GM18505 (cell line): ENCODE measurements around the gene OR2B6.

Experiments
- ATAC-seq: cut with Tn5 transposase; IDR thresholded peaks from one replicate; pipeline ENCODE4 v1.9.1; 2021; ENCODE audit not compliant: unreplicated experiment
- POLR2A ChIP-seq: IDR thresholded peaks from 4 replicates; pipeline ENCODE4 v1.6.1; 2011; ENCODE audit warnings: borderline replicate concordance; ENCODE audit not compliant: insufficient read depth, insufficient read length; ENCODE audit errors: extremely low read depth

OR2B6 gene

GRCh38 chr6:27966816-27967426, 9.9 kb downstream of the OR2B6 start:
- TF ChIP-seq POLR2A: no peak
- no peak for ATAC-seq

- TF ChIP-seq POLR2A: no peak
Measured at GRCh38 chr6:27970444-27970843, 13.4 kb downstream of the OR2B6 start.

GRCh38 chr6:27972750-27973149, 15.7 kb downstream of the OR2B6 start:
- no peak for ATAC-seq
- no peak for TF ChIP-seq POLR2A

More at GRCh38 chr6:27970444-27970843, 13.4 kb downstream of the OR2B6 start:
- no peak for ATAC-seq

- ATAC-seq: no peak
Measured at GRCh38 chr6:27977387-27977786, 20.3 kb downstream of the OR2B6 start.

GRCh38 chr6:27978705-27979104, 21.7 kb downstream of the OR2B6 start:
- ATAC-seq: no peak
- no peak for TF ChIP-seq POLR2A

More at GRCh38 chr6:27977387-27977786, 20.3 kb downstream of the OR2B6 start:
- no peak for TF ChIP-seq POLR2A

GRCh38 chr6:27980111-27980510, 23.1 kb downstream of the OR2B6 start:
- no peak for TF ChIP-seq POLR2A
- ATAC-seq: no peak

GRCh38 chr6:27986928-27987725, 30.1 kb downstream of the OR2B6 start:
- no peak for ATAC-seq
- TF ChIP-seq POLR2A: no peak

- no peak for TF ChIP-seq POLR2A
- no peak for ATAC-seq
Measured at GRCh38 chr6:27994616-27995015, 37.6 kb downstream of the OR2B6 start.

GRCh38 chr6:28000351-28001045, 43.5 kb downstream of the OR2B6 start:
- ATAC-seq: no peak
- TF ChIP-seq POLR2A: no peak

GRCh38 chr6:28001351-28001750, 44.3 kb downstream of the OR2B6 start:
- TF ChIP-seq POLR2A: no peak
- ATAC-seq: no peak

GRCh38 chr6:28001751-28002150, 44.7 kb downstream of the OR2B6 start:
- ATAC-seq: no peak

GRCh38 chr6:28002161-28002560, 45.1 kb downstream of the OR2B6 start:
- ATAC-seq: no peak

More at GRCh38 chr6:28001751-28002150, 44.7 kb downstream of the OR2B6 start:
- TF ChIP-seq POLR2A: no peak

GRCh38 chr6:28003059-28003458, 46.0 kb downstream of the OR2B6 start:
- no peak for TF ChIP-seq POLR2A
- ATAC-seq: no peak

More at GRCh38 chr6:28002161-28002560, 45.1 kb downstream of the OR2B6 start:
- no peak for TF ChIP-seq POLR2A
